Fibroblast of lung (primary cell): Measurements from ENCODE around the gene SELPLG. TPM values are rescaled to one million over a fixed set of nuclear protein-coding genes. Genes with fewer than 3 reads are reported as not detected.

ENCODE experiments used
- DNase-seq, 2 donors: peaks; one replicate each; pipeline versions ENCODE4 v3.0.0 to v3.0.0-alpha.2; 2010; ENCODE audit warnings: low read depth in 2 of 2
- H2AFZ ChIP-seq: 2 replicates; pipeline ENCODE4 v1.5.1; 2012; ENCODE audit warnings: low read length, control low read depth, inconsistent platforms
- H3K27ac ChIP-seq: 2 replicates; pipeline ENCODE4 v1.5.1; 2011; ENCODE audit warnings: low read length, control low read depth; ENCODE audit not compliant: insufficient read depth
- H3K27me3 ChIP-seq: 2 replicates; pipeline ENCODE4 v1.5.1; 2011; ENCODE audit warnings: mild to moderate bottlenecking, low read length; ENCODE audit not compliant: control insufficient read depth, insufficient read depth
- H3K36me3 ChIP-seq: 2 replicates; pipeline ENCODE4 v1.5.1; 2011; ENCODE audit warnings: low read length; ENCODE audit not compliant: control insufficient read depth, insufficient read depth
- H3K4me1 ChIP-seq: 2 replicates; pipeline ENCODE4 v1.5.1; 2011; ENCODE audit warnings: low read length; ENCODE audit not compliant: control insufficient read depth, insufficient read depth; ENCODE audit errors: extremely low read depth
- H3K4me2 ChIP-seq: 2 replicates; pipeline ENCODE4 v1.5.1; 2011; ENCODE audit warnings: low read length, control low read depth; ENCODE audit not compliant: insufficient read depth; ENCODE audit errors: extremely low read depth
- H3K4me3 ChIP-seq, 4 experiments: fragments of 200-600 bp in 1 of 4; sonication (generic) in 1 of 4; replicated peaks in 1 of 4; 2 replicates each; pipeline ENCODE4 v1.5.1; 2011 to 2016; ENCODE audit warnings: low read length in 4 of 4, low read depth in 3 of 4, mild to moderate bottlenecking in 3 of 4, control low read depth in 2 of 4, inconsistent platforms in 1 of 4, mixed read lengths in 1 of 4; ENCODE audit not compliant: insufficient read depth in 1 of 4; ENCODE audit errors: control extremely low read depth in 1 of 4
- H3K79me2 ChIP-seq: 2 replicates; pipeline ENCODE4 v1.5.1; 2012; ENCODE audit warnings: mild to moderate bottlenecking, low read length, inconsistent platforms; ENCODE audit not compliant: control insufficient read depth, insufficient read depth
- H3K9ac ChIP-seq: 2 replicates; pipeline ENCODE4 v1.5.1; 2011; ENCODE audit warnings: mild to moderate bottlenecking, low read length, control low read depth; ENCODE audit not compliant: insufficient read depth
- H3K9me3 ChIP-seq: 2 replicates; pipeline ENCODE4 v1.5.1; 2012; ENCODE audit warnings: low read depth, low read length; ENCODE audit not compliant: control insufficient read depth, insufficient read depth
- H4K20me1 ChIP-seq: 2 replicates; pipeline ENCODE4 v1.5.1; 2011; ENCODE audit warnings: low read length; ENCODE audit not compliant: control insufficient read depth, insufficient read depth; ENCODE audit errors: extremely low read depth
- EZH2 ChIP-seq: IDR thresholded peaks from 2 replicates; pipeline ENCODE4 v1.5.1; 2012; ENCODE audit warnings: low read length, control low read depth, mild to moderate bottlenecking; ENCODE audit errors: missing control alignments
- polyA plus RNA-seq, 2 donors: library from polyadenylated mRNA; depleted of rRNA in 1 of 2; stranded (reverse) in 1 of 2; unstranded in 1 of 2; fragments of >200 nt; gene quantifications; 2 replicates each; pipeline ENCODE4 v1.2.1, GENCODE V29; 2011 to 2012; ENCODE audit warnings: missing spikeins in 1 of 2
- total RNA-seq: library from RNA; depleted of rRNA; stranded (reverse); fragments of >200 nt; gene quantifications from 2 replicates; pipeline ENCODE4 v1.2.1, GENCODE V29; 2014
- TF ChIP-seq, protein P1 (sequence below), 2 donors: IDR thresholded peaks in 1 of 2; conservative IDR thresholded peaks in 1 of 2; 1 replicate in 1 of 2; 2 replicates in 1 of 2; pipeline ENCODE4 v1.5.1; 2011 to 2012; ENCODE audit warnings: low read length in 2 of 2, control low read depth in 1 of 2, inconsistent platforms in 1 of 2, low read depth in 1 of 2, mild to moderate bottlenecking in 1 of 2

The SELPLG gene
- total and polyA plus RNA-seq, 2 donors (not counting 1 experiment from before 2014, with no cell fraction given), result 1.5 to 3.0 TPM

DNA sequence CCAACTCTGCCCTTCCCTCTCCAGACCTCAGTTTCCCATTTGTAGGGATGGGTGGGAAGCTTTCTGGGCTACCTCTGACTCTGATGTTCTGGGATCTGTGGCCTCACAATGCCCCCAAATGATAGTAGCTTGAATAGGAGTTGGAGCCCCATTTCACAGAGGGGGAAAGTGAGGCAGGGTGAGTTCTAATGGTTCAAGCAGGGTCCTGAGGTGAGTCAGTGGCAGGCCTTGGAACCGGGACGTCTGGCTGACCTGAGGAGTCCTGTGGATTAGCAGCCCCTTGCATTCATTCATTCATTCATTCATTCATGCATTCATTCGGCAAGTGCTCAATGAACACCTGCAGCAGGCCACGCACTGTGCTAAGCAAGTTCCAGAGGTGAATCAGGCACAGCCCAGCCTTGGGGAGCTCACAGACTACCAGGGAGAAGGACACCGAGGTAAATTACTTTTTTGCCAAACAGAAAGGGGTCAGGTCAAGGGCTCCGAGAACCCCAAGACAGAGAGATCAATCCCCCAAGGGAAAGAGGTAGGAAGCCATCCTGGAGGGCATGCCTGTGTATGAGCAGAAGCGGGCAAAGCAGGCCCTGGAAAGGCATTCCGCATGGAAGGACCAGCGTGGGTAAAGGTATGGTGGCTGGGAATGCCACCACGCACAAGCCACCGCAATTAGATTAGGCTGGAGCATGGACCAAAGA, 35.0 kb downstream of the SELPLG start:
- Histone ChIP-seq H3K4me2 (peak overlapping the region; percentile 81), H3K27me3 (no peaks in the 10 kb centered on the region), H3K9me3 (no peaks in the 10 kb centered on the region), H4K20me1 (no peaks in the 10 kb centered on the region), H3K36me3 (peaks cover 12% of the 10 kb centered on the region), H3K4me1 (peaks cover 19% of the 10 kb centered on the region), H3K4me3 (peak overlapping the region in 1 of 4 experiments; percentile 87), H3K9ac (no peak overlapping the region), H2AFZ (no peak overlapping the region), H3K79me2 (peaks cover 35% of the 10 kb centered on the region), H3K27ac (peak overlapping the region; percentile 72)
- no peak for TF ChIP-seq EZH2
- TF ChIP-seq, protein P1, sequence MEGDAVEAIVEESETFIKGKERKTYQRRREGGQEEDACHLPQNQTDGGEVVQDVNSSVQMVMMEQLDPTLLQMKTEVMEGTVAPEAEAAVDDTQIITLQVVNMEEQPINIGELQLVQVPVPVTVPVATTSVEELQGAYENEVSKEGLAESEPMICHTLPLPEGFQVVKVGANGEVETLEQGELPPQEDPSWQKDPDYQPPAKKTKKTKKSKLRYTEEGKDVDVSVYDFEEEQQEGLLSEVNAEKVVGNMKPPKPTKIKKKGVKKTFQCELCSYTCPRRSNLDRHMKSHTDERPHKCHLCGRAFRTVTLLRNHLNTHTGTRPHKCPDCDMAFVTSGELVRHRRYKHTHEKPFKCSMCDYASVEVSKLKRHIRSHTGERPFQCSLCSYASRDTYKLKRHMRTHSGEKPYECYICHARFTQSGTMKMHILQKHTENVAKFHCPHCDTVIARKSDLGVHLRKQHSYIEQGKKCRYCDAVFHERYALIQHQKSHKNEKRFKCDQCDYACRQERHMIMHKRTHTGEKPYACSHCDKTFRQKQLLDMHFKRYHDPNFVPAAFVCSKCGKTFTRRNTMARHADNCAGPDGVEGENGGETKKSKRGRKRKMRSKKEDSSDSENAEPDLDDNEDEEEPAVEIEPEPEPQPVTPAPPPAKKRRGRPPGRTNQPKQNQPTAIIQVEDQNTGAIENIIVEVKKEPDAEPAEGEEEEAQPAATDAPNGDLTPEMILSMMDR (conservative IDR thresholded peaks at IDR 0.05 in 1 of 2, IDR thresholded peaks at IDR 0.05 in 1 of 2; ENCODE audit: low read depth in 1 of 2, low read length in 2 of 2), result no peak
- no peak for DNase-seq

- Histone ChIP-seq H3K79me2 (peaks cover 35% of the 10 kb centered on the region), H4K20me1 (no peaks in the 10 kb centered on the region), H3K4me3 (peak within 1 kb of the TSS; percentile 66 to 97 (median 82)), H3K9me3 (no peaks in the 10 kb centered on the region), H3K4me2 (peak within 1 kb of the TSS; percentile 94), H3K4me1 (peaks cover 19% of the 10 kb centered on the region), H3K27me3 (no peaks in the 10 kb centered on the region), H2AFZ (no peak within 1 kb of the TSS), H3K9ac (peak within 1 kb of the TSS; percentile 72), H3K36me3 (peaks cover 12% of the 10 kb centered on the region), H3K27ac (peak within 1 kb of the TSS; percentile 72)
- TF ChIP-seq EZH2, result no peak
- TF ChIP-seq, protein P1 (conservative IDR thresholded peaks at IDR 0.05 in 1 of 2, IDR thresholded peaks at IDR 0.05 in 1 of 2; ENCODE audit: low read depth in 1 of 2, low read length in 2 of 2), result no peak
- DNase-seq, result peak; percentile 40 to 75
Measured at GRCh38 chr12:108597559-108598471, 35.9 kb downstream of the SELPLG start, which contains the start of gene TMEM119. Gene TMEM119 (minus strand): TSS chr12:108598084. CDS start chr12:108592383, 5,701 bp downstream.
